ENCODE measurements around the gene S100A11.

Gene S100A11

GRCh38 chr1:152061952-152062351 lies 25.1 kb upstream of the S100A11 start:
- Histone ChIP-seq H3K4me3 (ENCODE audit: low read length) (no peak overlapping the region), H3K36me3 (replicated peaks; ENCODE audit: low read depth, low read length) (no peaks in the 10 kb centered on the region), H3K4me2 (ENCODE audit: low read length) (no peak overlapping the region), H3K4me1 (ENCODE audit: low read length) (no peaks in the 10 kb centered on the region), H3K9ac (ENCODE audit: low read length) (no peak overlapping the region), H3K9me3 (ENCODE audit: insufficient read depth, low read length) (no peaks in the 10 kb centered on the region), H4K20me1 (ENCODE audit: insufficient read depth, low read length) (no peaks in the 10 kb centered on the region), H3K27me3 (ENCODE audit: low read depth, low read length) (peaks cover 66% of the 10 kb centered on the region), H2AFZ (ENCODE audit: low read depth, low read length) (no peak overlapping the region), H3K79me2 (ENCODE audit: low read length) (no peaks in the 10 kb centered on the region), H3K27ac (ENCODE audit: low read length) (no peak overlapping the region)
- TF ChIP-seq CTCF (IDR thresholded peaks at IDR 0.05; ENCODE audit: low read depth, low read length) (no peak), EZH2phosphoT487 (IDR thresholded peaks at IDR 0.05; ENCODE audit: low read depth) (no peak)

- Histone ChIP-seq H3K4me1 (ENCODE audit: low read length) (peaks cover 5% of the 10 kb centered on the region), H3K36me3 (replicated peaks; ENCODE audit: low read depth, low read length) (no peaks in the 10 kb centered on the region), H3K9ac (ENCODE audit: low read length) (no peak overlapping the region), H3K9me3 (ENCODE audit: insufficient read depth, low read length) (no peaks in the 10 kb centered on the region), H3K27me3 (ENCODE audit: low read depth, low read length) (peaks cover 63% of the 10 kb centered on the region), H3K4me3 (ENCODE audit: low read length) (no peak overlapping the region), H3K79me2 (ENCODE audit: low read length) (no peaks in the 10 kb centered on the region), H3K4me2 (ENCODE audit: low read length) (no peak overlapping the region), H2AFZ (ENCODE audit: low read depth, low read length) (no peak overlapping the region), H4K20me1 (ENCODE audit: insufficient read depth, low read length) (no peaks in the 10 kb centered on the region), H3K27ac (ENCODE audit: low read length) (no peak overlapping the region)
- TF ChIP-seq CTCF (IDR thresholded peaks at IDR 0.05; ENCODE audit: low read depth, low read length), result no peak
- no peak for TF ChIP-seq EZH2phosphoT487 (IDR thresholded peaks at IDR 0.05; ENCODE audit: low read depth)
Observed at GRCh38 chr1:152053375-152053774, 16.6 kb upstream of the S100A11 start.

- Histone ChIP-seq H3K4me1 (ENCODE audit: low read length) (peaks cover 13% of the 10 kb centered on the region), H2AFZ (ENCODE audit: low read depth, low read length) (no peak overlapping the region), H3K27me3 (ENCODE audit: low read depth, low read length) (peaks cover 55% of the 10 kb centered on the region), H3K9me3 (ENCODE audit: insufficient read depth, low read length) (no peaks in the 10 kb centered on the region), H3K79me2 (ENCODE audit: low read length) (no peaks in the 10 kb centered on the region), H3K9ac (ENCODE audit: low read length) (no peak overlapping the region), H3K36me3 (replicated peaks; ENCODE audit: low read depth, low read length) (no peaks in the 10 kb centered on the region), H3K4me3 (ENCODE audit: low read length) (no peak overlapping the region), H3K4me2 (ENCODE audit: low read length) (peak overlapping the region; percentile 43), H3K27ac (ENCODE audit: low read length) (no peak overlapping the region), H4K20me1 (ENCODE audit: insufficient read depth, low read length) (no peaks in the 10 kb centered on the region)
- TF ChIP-seq CTCF (IDR thresholded peaks at IDR 0.05; ENCODE audit: low read depth, low read length) (peak; percentile 98), EZH2phosphoT487 (IDR thresholded peaks at IDR 0.05; ENCODE audit: low read depth) (no peak)
Observed at GRCh38 chr1:152052606-152053005, 15.8 kb upstream of the S100A11 start.

- H3K4me3 ChIP-seq (ENCODE audit: low read length), result no peak overlapping the region
- H4K20me1 ChIP-seq (ENCODE audit: insufficient read depth, low read length), result no peaks in the 10 kb centered on the region
- H3K4me1 ChIP-seq (ENCODE audit: low read length), result peaks cover 16% of the 10 kb centered on the region
- no peaks in the 10 kb centered on the region for H3K9me3 ChIP-seq (ENCODE audit: insufficient read depth, low read length)
- no peak; the same call in 1 of the 2 replicates for TF ChIP-seq CTCF (IDR thresholded peaks at IDR 0.05; ENCODE audit: low read depth, low read length)
- no peak for TF ChIP-seq EZH2phosphoT487 (IDR thresholded peaks at IDR 0.05; ENCODE audit: low read depth)
- no peak overlapping the region for H3K27ac ChIP-seq (ENCODE audit: low read length)
- no peak overlapping the region for H3K9ac ChIP-seq (ENCODE audit: low read length)
- no peaks in the 10 kb centered on the region for H3K79me2 ChIP-seq (ENCODE audit: low read length)
- H2AFZ ChIP-seq (ENCODE audit: low read depth, low read length), result no peak overlapping the region
- H3K36me3 ChIP-seq (replicated peaks; ENCODE audit: low read depth, low read length), result no peaks in the 10 kb centered on the region
- peaks cover 47% of the 10 kb centered on the region for H3K27me3 ChIP-seq (ENCODE audit: low read depth, low read length)
- H3K4me2 ChIP-seq (ENCODE audit: low read length), result no peak overlapping the region
Observed at GRCh38 chr1:152050886-152051675, 14.3 kb upstream of the S100A11 start.

Measured in OCI-LY3 (cell line).